Measurements from ENCODE around the gene TOR1A. TPM values are rescaled to one million over a fixed set of nuclear protein-coding genes. Genes with fewer than 3 reads are reported as not detected.

The TOR1A gene, protein sequence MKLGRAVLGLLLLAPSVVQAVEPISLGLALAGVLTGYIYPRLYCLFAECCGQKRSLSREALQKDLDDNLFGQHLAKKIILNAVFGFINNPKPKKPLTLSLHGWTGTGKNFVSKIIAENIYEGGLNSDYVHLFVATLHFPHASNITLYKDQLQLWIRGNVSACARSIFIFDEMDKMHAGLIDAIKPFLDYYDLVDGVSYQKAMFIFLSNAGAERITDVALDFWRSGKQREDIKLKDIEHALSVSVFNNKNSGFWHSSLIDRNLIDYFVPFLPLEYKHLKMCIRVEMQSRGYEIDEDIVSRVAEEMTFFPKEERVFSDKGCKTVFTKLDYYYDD
- 61.3 and 75.1 TPM in 2 replicates for total RNA-seq

DNA sequence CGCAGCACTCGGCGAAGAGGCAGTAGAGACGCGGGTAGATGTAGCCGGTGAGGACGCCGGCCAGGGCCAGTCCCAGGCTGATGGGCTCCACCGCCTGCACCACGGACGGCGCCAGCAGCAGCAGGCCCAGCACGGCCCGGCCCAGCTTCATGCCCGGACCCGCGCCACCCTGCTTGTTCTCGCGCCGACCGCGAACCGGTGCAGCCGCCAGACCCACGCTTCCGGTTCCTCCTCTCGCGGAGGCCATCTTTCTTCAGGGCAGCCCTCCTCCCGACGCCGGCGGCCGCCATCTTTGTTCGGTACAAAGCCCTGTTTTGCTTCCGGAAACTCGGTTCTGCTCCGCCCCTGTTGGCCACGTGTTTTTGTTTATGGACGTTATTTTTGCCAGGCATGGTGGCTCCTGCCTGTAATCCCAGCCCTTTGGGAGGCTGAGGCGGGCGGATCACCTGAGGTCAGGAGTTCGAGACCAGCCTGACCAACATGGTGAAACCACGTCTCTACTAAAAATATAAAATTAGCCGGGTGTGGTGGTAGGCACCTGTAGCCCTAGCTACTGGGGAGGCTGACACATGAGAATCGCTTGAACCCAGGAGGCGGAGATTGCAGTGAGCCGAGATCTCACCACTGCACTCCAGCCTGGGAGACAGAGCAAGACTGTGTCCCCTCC, at the start of gene TOR1A:
TOR1A (minus strand) TSS at position 202 of the 667 bp plus-strand sequence; CDS start at position 151, 51 bp downstream.
- DNase-seq (ENCODE audit: extremely low read depth, low read depth, low spot score) = no peak

DNA sequence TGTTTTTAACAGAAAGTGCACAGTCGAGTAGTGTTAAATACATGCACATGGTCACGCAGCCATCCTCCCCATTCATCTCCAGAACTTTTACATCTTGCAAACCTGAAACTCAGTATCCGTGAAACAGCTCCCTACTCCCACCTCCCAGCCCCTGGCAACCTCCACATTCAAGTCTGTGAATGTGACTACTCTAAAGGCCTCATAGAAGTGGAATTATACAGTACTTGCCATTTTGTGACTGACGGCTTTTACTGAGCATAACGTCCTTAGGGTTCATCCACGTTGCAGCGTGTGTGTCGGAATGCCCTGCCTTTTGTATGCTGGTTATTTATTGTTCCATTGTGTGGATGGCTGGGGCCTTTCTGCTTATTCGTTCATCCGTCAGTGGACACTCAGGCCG, 47.1 kb upstream of the TOR1A start:
- no peak for DNase-seq (ENCODE audit: extremely low read depth, low read depth, low spot score)

DNA sequence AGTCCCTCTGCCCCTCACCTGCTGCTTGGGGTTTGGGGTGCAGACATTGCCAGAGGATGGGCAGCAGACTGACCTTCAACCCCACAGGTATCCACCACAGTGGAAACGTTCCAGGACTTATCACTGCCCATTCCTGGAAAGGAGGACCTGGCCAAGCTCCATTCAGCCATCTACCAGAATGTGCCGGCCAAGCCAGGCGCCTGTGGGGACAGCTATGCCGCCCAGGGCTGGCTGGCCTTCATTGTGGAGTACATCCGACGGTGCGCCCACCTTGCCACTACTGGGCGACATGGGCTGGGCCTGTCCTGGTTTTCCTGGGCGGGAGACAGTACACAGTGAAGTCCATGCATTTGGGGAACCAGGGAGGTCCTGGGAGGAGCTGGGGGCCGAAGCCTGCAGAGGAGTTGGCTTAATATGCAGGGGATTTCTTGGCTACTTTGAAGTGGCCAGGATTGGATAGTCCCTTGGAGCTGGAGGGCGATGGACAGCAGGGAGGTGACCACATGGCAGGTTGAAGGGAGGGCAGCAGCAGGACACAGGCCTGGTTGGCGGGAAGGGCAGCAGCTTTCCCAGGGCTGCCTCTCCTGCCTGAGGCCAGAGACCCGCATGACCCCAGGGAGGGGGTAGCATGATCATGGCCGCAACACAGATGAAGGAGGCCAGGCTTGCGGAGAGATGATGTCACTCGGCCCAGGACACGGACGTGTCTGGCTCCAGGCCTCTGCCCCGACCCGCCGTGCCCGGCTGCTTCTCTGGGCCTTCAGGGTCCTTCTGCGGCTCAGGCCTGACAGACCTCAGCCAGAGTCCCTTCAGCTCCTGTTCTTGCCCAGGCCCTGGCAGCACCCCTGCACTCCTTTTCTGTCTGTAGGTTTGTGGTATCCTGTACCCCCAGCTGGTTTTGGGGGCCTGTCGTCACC, 45.9 kb upstream of the TOR1A start:
- no peak for DNase-seq (ENCODE audit: extremely low read depth, low read depth, low spot score)

DNA sequence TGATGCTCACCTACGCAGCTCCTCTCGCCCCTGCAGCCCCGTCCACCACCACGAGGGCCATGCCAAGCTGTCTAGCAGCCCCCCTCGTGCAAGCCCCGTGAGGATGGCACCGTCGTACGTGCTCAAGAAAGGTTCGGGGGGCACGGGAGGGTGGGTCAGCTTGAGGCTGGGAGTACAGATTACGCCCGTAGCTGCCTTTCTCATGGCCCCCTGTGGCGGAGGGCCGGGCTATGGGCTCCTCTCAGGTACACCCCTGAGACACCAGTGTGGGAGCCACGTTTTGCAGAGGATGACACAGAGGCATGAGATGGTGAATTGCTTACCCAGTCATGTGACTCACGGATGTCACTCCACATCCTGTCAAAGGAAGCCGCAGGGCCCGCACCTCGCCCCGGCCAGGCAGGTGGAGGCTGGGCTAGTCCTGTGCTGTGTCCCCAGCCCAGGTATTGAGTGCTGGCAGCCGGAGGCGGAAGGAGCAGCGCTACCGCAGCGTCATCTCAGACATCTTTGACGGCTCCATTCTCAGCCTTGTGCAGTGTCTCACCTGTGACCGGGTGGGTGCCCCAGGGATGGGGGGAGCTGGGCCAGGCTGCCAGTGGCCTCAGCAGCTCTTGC, 45.0 kb upstream of the TOR1A start:
- no peak for DNase-seq (ENCODE audit: extremely low read depth, low read depth, low spot score)

DNA sequence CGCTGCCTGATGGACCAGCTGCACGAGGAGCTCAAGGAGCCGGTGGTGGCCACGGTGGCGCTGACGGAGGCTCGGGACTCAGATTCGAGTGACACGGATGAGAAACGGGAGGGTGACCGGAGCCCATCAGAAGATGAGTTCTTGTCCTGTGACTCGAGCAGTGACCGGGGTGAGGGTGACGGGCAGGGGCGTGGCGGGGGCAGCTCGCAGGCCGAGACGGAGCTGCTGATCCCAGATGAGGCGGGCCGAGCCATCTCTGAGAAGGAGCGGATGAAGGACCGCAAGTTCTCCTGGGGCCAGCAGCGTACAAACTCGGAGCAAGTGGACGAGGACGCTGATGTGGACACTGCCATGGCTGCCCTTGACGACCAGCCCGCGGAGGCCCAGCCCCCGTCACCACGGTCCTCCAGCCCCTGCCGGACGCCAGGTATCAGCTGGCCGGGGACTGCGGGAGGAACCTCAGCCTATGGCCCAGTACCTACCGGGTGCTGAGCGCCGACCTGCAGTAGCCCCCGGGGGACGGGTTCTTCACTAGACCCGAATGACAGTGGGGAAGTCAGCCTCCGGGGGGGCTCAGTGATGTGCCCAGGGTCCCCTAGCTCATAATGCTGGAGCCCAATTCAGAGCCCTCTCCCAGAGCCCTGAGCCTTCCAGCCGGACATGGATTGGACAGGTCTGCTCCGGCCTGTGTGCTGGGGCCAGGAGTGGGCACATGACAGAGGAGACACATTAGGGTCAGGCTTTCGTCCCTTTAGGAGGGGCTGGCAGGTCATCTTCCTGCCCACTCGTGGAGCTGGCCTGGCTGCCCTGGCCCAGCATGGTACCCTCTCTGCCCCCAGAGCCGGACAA, 44.3 kb upstream of the TOR1A start:
- no peak for DNase-seq (ENCODE audit: extremely low read depth, low read depth, low spot score)

DNA sequence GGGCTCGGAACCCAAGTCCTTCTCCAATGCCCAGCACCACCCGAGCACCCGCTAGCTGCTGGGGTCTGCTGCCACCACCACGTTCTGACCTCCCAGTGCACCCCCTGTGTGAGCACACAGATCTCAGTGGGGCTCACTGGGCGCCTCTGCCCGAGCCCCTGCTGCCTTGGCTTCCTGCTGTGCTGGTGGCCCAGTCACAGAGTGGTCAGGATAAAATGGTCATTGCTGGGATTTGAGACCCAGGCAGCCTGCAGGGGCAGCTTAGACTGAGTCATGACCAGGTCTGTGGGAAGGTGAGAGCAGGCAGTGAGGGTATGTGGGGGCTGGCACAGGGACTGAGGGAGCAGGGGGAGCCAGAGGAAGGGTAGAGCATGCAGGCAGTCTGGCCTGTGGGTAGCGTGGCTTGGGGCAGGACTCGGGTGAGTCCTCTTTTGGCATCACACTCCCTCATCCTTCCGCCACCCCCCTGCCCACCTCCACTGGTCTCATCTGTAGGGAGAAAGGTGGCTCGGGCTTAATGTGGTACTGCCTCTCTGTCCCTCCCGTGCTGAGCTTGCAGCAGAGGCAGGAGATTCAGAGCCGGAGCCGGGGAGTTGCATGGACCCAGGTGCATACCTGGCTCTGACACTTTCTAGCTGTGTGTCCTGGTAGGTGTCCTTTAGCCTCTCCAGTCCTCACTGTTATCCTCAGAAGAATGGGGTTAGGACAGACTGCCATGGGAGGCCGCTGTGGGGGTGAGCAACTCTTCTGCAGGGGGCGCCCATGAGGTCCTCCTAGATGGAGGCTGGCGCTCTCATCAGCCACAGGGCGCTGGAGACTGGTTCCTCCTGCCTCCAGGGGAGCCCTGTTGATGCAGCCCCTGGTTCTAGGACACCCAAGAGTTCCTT, 43.4 kb upstream of the TOR1A start:
- no peak for DNase-seq (ENCODE audit: extremely low read depth, low read depth, low spot score)

DNA sequence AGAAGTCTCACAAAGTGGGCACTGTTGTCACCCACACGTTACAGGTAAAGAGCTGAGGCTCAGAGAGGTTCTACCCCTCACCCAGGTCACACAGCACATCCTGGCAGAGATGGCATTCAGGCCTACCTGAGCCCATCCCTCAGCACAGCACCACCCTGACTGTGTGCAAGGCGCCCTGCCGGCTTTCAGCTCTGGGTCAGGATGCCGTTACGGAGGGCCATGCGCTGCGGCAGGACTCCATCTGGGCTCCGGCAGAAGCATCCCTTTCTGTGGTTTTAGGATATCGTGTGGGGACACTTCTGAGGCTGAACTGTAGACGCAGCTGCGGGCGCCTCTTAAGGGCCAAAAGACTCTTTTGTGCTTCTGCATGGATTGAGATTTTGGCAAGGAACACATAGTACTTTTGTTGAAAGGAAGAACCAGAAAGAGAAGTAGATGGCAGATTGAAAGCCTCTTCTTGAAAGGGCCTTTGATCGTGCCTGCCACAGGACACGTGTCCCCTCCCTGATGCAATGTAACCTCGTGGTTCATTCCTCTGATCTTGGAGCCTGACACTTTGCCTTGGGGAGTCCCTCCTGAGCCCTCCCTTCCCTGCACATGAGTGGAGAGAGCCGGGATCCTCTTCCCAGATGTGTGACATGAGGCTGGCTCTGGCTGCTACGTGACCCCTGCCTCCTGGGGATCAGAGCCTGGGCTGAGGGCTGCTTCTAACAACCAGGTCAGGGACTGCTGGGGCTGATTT, 42.6 kb upstream of the TOR1A start:
- DNase-seq (ENCODE audit: extremely low read depth, low read depth, low spot score) = no peak

DNA sequence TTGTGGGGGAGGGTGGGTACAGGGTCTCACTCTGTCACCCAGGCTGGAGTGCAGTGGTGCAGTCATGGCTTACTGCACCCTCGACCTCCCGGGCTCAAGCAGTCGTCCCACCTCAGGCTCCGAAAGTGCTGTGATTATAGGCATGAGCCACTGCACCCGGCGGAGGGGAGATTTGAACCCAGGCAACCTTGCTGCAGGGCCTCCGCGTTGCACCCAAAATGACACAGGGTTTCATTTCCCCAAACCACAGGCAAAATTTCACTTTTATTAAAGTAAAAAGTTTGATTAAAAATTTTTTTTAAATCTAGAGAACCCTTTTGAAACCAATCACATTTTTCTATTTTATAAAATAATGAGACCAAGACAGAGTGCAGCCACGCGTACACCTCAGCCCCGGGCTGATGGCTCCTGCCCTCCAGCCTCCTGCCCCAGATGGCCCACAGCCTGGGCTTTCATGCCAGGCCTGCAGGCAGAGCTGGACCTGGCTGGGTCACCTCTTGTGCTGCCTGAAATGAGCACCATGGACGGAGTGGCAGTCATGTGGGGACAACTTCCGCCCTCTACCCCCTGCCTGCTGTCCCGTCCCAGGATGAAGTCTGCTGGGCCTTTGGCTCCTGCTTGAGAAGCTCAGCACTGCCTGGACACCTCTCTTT, 41.9 kb upstream of the TOR1A start:
- no peak for DNase-seq (ENCODE audit: extremely low read depth, low read depth, low spot score)

DNA sequence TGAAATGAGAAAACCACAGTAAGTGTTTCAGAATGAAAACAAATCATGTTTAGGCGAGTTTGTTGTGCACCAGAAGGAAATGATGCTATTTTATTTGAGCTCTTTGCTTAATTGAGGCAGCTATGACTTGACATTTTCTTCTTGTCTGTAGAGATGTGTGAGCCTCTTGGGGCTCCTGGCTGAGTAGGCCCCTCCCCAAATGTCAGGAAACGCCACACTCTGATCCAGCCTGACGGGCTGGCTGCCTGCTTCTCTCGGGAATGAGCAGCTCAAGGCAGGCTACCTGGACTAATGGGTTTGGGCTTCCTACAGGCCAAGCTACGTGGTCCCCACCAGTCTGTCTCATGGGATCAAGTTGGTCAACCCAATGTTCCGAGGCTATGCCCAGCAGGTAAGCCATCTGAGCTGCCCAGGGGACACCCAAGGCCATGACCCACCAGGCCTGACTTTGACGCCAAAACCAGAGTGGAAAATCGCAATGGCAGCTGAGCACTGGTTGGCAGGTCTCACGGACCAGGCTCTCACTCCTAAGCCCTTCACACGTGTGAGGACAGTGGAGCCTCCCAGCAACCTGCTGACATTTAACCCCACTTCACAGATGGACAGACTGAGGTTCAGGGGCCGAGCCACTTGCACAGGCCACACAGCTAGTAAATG, 41.2 kb upstream of the TOR1A start:
- no peak for DNase-seq (ENCODE audit: extremely low read depth, low read depth, low spot score)

DNA sequence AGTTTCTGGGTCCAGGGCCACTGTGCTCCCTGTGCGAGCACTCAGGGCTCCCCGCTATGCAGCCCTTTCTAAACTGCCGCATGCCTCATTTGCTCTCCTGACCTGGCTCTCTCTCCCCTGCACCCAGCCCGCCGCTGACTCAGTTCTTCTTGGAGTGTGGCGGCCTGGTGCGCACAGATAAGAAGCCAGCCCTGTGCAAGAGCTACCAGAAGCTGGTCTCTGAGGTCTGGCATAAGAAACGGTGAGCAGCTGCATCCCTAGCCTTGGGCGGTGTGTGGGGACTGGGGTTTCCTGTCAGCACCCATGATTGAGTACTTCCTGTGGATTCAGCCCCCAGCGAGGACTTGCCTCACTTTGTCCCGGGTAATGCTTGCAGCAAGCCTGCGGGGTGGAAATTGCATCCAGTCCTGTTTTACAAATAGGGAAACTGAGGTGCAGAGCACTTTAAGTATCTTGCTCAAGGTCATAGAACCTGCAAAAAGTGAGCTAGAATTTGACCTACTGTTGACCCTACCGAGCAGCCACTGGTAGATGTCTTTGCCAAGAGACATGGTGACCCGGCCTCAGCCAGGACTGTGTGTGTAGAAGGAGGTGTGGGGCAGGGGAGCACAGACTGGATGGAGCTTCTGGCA, 39.2 kb upstream of the TOR1A start:
- no peak for DNase-seq (ENCODE audit: extremely low read depth, low read depth, low spot score)

DNA sequence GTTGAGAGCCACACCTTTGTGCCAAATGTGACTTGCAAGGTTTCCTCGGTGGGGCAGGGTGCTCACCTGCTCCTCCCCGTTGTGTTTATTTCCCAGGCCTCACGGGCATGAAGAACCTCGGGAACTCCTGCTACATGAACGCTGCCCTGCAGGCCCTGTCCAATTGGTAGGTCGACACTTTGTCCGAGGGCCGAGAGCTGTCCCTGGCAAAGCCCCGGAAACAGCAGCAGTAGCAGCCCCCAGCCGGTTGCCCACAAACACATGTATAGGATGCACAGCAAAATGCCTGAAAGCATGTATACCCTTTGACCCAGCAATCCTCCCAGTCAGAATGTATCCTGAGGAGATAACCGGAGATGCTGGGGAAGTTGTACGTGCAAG, 37.5 kb upstream of the TOR1A start:
- no peak for DNase-seq (ENCODE audit: extremely low read depth, low read depth, low spot score)

DNA sequence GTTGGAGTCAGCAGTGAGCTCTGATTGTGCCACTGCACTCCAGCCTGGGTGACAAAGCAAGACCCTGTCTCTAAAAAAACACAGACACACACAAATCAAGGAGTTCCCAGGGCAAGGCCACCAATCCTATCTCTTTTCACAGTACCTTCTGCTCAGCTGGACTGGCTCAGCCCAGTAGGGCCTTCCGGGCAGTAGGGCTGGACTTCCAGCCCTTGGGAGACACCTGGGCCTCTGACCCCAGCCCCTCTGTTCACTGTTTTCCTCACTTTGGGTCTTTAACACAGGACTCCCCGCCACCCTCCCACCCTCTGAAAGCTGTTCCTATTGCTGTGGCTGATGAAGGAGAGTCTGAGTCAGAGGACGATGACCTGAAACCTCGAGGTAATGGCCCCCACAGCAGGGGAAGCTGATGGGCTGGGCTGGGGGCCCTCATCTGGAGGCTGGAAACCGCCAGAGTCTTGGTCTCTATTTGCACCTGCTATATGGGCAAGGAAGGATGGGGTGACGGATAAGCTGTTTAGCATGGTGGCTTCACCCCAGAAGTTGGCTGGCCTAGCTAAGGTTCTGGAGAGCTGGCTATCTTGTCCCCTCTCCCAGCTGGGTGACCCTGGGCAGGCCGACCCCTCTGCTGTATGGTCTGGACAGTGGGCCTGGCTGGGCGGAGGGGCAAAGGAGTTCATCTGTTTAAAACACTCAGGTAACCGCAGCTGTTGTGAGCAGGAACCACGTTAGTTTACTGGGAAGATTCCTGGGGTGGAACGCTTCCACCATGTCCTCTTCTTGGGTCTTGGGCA, 36.9 kb upstream of the TOR1A start:
- no peak for DNase-seq (ENCODE audit: extremely low read depth, low read depth, low spot score)

DNA sequence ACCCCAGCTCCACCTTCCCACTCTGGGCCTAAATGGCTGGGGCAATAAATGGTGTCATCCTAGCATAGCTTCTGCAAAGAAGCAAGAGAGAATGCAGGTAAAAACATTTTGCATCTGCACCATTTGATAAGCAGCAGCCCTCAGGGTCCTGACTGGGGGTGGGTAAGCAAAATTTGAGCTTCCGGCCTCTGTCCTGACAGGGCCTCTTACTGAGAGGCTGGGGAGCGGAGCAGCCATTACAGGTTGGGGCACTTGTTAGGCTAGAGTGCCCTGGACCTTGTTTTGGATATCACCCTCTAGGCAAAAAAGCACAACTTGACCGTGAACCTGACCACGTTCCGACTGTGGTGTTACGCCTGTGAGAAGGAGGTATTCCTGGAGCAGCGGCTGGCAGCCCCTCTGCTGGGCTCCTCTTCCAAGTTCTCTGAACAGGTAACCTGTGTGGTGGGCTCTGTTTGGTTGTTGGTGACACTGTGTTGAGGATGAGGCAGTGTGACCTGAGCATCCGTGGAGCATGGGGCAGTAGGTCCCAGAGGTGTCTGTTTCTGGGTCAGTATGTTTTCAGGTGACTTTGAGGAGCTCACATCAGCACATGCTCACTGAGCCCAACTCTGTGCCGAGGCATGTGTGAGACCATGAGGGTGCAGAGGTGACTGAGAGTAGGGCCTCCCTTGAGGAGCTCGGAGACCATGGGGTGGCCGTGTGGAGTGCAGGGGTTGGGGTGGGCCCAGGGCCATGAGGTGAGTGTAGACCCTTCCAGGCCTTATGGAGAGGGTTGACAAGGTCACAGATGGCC, 34.4 kb upstream of the TOR1A start:
- DNase-seq (ENCODE audit: extremely low read depth, low read depth, low spot score) = no peak

DNA sequence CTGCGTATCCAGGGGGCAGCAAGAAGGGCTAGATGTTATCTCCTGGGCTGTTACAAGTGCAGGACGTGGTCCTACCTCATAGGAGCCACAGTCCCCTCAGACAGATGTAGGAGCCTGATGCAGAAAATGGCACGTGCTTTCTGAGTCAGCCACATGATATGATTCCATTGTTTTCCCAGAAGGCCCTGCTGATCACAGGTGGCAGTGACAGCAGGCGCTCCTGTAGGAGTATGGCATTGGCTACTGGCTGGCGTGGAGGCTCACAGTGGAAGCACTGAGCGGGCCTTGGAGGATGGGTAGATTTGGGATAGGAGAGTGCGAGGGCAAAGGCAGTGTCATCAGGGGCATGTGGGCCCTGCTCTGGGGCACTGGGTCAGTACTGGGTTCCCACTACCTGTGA, 33.3 kb upstream of the TOR1A start:
- no peak for DNase-seq (ENCODE audit: extremely low read depth, low read depth, low spot score)

DNA sequence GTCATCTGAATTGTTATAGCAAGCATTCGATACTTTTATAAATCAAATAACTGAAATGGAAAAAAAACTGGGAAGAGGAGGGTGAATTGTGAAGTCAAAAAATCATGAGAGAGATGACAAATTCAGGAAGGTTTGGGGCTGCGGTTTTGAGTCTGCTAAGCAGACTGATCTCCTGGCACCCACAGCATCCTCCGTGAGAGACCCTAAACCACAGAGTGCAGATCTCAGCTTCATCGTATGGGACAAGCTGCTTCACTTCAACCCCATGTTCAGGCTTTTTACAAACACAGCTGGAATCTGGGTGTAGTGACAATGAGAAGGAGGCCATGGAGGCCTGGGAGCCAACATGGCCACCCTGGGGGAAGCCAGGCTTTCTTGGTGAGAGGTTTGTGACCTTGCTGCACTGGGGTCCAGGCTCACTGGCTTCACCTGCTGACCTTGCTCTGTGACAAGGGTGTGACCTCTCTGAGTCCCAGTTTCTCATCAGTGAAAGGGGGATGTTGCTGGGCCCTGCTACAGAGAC, 30.7 kb upstream of the TOR1A start:
- DNase-seq (ENCODE audit: extremely low read depth, low read depth, low spot score) = no peak

Measured in glomerular endothelial cell (primary cell).